GM23248 (cell line): ENCODE data around the gene CD19. TPM values are rescaled to one million over a fixed set of nuclear protein-coding genes. Genes with fewer than 3 reads are reported as not detected.

ENCODE experiments used
- DNase-seq: peaks from one replicate; pipeline ENCODE4 v3.0.0-alpha.2; 2015
- H2AFZ ChIP-seq: fragments of 200-600 bp; sonication (generic); 2 replicates; pipeline ENCODE4 v1.6.1; 2016; ENCODE audit warnings: antibody characterized with exemption
- H3F3A ChIP-seq: fragments of 200-600 bp; sonication (generic); 2 replicates; pipeline ENCODE4 v1.6.1; 2016; ENCODE audit warnings: mild to moderate bottlenecking, antibody characterized with exemption, mixed run types; ENCODE audit not compliant: insufficient read depth
- H3K27ac ChIP-seq: fragments of 200-600 bp; sonication (generic); 2 replicates; pipeline ENCODE4 v1.5.1; 2016; ENCODE audit warnings: mild to moderate bottlenecking
- H3K27me3 ChIP-seq: fragments of 200-600 bp; sonication (generic); replicated peaks from 2 replicates; pipeline ENCODE4 v1.6.1; 2016; ENCODE audit warnings: mild to moderate bottlenecking; ENCODE audit not compliant: insufficient read depth
- H3K36me3 ChIP-seq: fragments of 200-600 bp; sonication (generic); 2 replicates; pipeline ENCODE4 v1.6.1; 2016; ENCODE audit warnings: low read depth, mild to moderate bottlenecking
- H3K4me1 ChIP-seq: fragments of 200-600 bp; sonication (generic); 2 replicates; pipeline ENCODE4 v1.6.1; 2016; ENCODE audit warnings: mild to moderate bottlenecking; ENCODE audit not compliant: insufficient read depth
- H3K4me2 ChIP-seq: fragments of 200-600 bp; sonication (generic); one replicate; pipeline ENCODE4 v1.6.1; 2016; ENCODE audit warnings: mild to moderate bottlenecking; ENCODE audit not compliant: unreplicated experiment
- H3K4me3 ChIP-seq: fragments of 200-600 bp; sonication (generic); 2 replicates; pipeline ENCODE4 v1.5.1; 2016; ENCODE audit warnings: mild to moderate bottlenecking
- H3K79me2 ChIP-seq: fragments of 200-600 bp; sonication (generic); 2 replicates; pipeline ENCODE4 v1.6.1; 2016; ENCODE audit warnings: mild to moderate bottlenecking; ENCODE audit not compliant: insufficient read depth
- H3K9ac ChIP-seq: fragments of 200-600 bp; sonication (generic); 2 replicates; pipeline ENCODE4 v1.6.1; 2016; ENCODE audit warnings: mild to moderate bottlenecking
- H3K9me2 ChIP-seq: fragments of 200-600 bp; sonication (generic); 2 replicates; pipeline ENCODE4 v1.6.1; 2016; ENCODE audit warnings: mixed run types, mild to moderate bottlenecking, moderate library complexity; ENCODE audit not compliant: insufficient read depth
- H3K9me3 ChIP-seq: fragments of 200-600 bp; sonication (generic); one replicate; pipeline ENCODE4 v1.6.1; 2017; ENCODE audit warnings: low read depth
- H4K20me1 ChIP-seq: fragments of 200-600 bp; sonication (generic); 2 replicates; pipeline ENCODE4 v1.6.0; 2016; ENCODE audit not compliant: insufficient read depth
- EZH2 ChIP-seq: fragments of 200-600 bp; sonication (generic); IDR thresholded peaks from 2 replicates; pipeline ENCODE4 v1.6.1; 2018; ENCODE audit warnings: antibody characterized with exemption, mild to moderate bottlenecking; ENCODE audit not compliant: insufficient read depth, poor library complexity, severe bottlenecking
- EZH2phosphoT487 ChIP-seq: fragments of 200-600 bp; sonication (generic); IDR thresholded peaks from 2 replicates; pipeline ENCODE4 v1.6.1; 2018; ENCODE audit warnings: antibody characterized with exemption, moderate library complexity, mild to moderate bottlenecking, low read depth; ENCODE audit not compliant: insufficient read depth
- WGBS, 2 experiments: methylation state at CpG; one replicate each; pipeline ENCODE4 v1.1.6; 2015 to 2017; ENCODE audit warnings: low lambda C conversion rate in 2 of 2, low coverage in 1 of 2; ENCODE audit errors: missing lambda C conversion rate in 2 of 2; 5-methylcytosine and 5-hydroxymethylcytosine counted together
- in situ Hi-C: fragments of 300-500 bp; cut with MboI; formaldehyde crosslinking; loops from 2 replicates; pipeline ENCODE4 v1.15.0; 2020
- polyA plus RNA-seq: library from polyadenylated mRNA; unstranded; fragments of >200 nt; fragmentation: Nextera tagmentation; extraction: Ambion mirVana; gene quantifications from 2 replicates; pipeline ENCODE4 v1.2.1, GENCODE V29; 2016
- total RNA-seq: library from RNA; depleted of rRNA; stranded (reverse); fragments of >200 nt; shearing (Covaris generic); gene quantifications from 2 replicates; pipeline ENCODE4 v1.2.3, GENCODE V29; 2014

Gene CD19
- total and polyA plus RNA-seq, 2 experiments from 2014 or later = not detected

DNA sequence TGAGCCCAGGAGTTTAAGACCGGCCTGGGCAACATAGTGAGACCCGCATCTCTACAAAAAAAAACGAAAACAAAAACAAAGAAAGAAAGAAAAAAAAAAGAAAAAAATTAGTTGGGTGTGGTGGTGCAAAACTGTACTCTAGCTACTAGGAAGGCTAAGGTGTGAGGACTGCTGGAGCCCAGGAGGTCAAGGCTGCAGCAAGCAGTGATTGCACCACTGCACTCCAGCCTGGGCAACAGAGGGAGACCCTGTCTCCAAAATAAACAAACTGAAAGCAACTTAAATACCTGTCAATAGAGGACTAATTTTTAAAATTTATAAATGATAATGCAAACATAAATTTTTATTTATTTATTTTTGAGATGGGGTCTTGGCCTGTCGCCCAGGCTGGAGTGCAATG is 36.2 kb upstream of the CD19 start:
- H2AFZ ChIP-seq = no peak overlapping the region
- in situ Hi-C loops = no loop called here
- no peak overlapping the region for H3K4me3 ChIP-seq
- no peaks in the 10 kb centered on the region for H3K9me3 ChIP-seq
- no peak overlapping the region for H3K9ac ChIP-seq
- H3F3A ChIP-seq = no peaks in the 10 kb centered on the region
- no peak overlapping the region for H3K4me2 ChIP-seq
- no peaks in the 10 kb centered on the region for H3K9me2 ChIP-seq
- no peak for DNase-seq
- no peaks in the 10 kb centered on the region for H3K79me2 ChIP-seq
- 83 to 85% methylated on average over 4 of the region's 4 CpGs for WGBS, 2 experiments
- no peaks in the 10 kb centered on the region for H3K36me3 ChIP-seq
- no peaks in the 10 kb centered on the region for H3K27me3 ChIP-seq
- TF ChIP-seq EZH2phosphoT487 (no peak), EZH2 (no peak)
- H4K20me1 ChIP-seq = no peaks in the 10 kb centered on the region
- H3K4me1 ChIP-seq = no peaks in the 10 kb centered on the region
- H3K27ac ChIP-seq = no peak overlapping the region

DNA sequence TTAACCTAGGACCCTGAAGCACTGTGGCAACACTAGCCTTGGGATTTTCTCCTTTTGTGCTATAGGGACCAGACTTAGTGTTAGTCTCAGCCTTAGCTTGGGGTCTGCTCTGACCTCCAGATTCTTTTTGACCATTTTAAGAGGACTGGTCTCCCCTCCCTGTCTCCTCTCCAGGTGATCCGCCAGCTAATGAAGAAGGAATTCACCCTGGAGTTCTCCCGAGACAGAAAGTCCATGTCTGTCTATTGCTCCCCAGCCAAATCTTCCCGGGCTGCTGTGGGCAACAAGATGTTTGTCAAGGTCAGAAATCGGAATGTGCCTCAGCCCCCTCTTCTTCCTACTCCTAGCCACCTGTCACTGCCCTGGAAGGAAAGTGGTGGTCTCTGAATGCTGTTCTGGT is 33.9 kb upstream of the CD19 start:
- Histone ChIP-seq H4K20me1 (no peaks in the 10 kb centered on the region), H3K4me3 (no peak overlapping the region), H3K27ac (no peak overlapping the region), H3K36me3 (no peaks in the 10 kb centered on the region), H3K79me2 (no peaks in the 10 kb centered on the region), H2AFZ (no peak overlapping the region), H3F3A (no peaks in the 10 kb centered on the region), H3K27me3 (no peaks in the 10 kb centered on the region), H3K9me3 (no peaks in the 10 kb centered on the region), H3K4me1 (no peaks in the 10 kb centered on the region), H3K4me2 (no peak overlapping the region), H3K9ac (no peak overlapping the region), H3K9me2 (no peaks in the 10 kb centered on the region)
- in situ Hi-C loops = no loop called here
- no peak for DNase-seq
- WGBS, 2 experiments = 82 to 85% methylated on average over 4 of the region's 4 CpGs
- no peak for TF ChIP-seq EZH2
- TF ChIP-seq EZH2phosphoT487 = no peak

DNA sequence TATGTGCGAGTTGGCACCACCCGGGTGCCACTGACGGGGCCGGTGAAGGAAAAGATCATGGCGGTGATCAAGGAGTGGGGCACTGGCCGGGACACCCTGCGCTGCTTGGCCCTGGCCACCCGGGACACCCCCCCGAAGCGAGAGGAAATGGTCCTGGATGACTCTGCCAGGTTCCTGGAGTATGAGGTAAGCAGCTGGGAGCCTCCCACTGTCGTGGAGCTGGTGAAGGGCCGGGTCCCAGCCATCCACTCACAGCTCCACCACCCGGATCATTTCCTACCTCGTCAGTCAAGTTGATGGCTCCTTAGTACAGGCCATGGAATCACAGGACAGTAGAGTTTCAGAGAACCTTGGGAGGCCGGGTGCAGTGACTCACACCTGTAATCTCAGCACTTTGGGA is 33.5 kb upstream of the CD19 start:
- no peaks in the 10 kb centered on the region for H3K79me2 ChIP-seq
- WGBS, 2 experiments = 91 to 93% methylated on average over 15 of the region's 15 CpGs

DNA sequence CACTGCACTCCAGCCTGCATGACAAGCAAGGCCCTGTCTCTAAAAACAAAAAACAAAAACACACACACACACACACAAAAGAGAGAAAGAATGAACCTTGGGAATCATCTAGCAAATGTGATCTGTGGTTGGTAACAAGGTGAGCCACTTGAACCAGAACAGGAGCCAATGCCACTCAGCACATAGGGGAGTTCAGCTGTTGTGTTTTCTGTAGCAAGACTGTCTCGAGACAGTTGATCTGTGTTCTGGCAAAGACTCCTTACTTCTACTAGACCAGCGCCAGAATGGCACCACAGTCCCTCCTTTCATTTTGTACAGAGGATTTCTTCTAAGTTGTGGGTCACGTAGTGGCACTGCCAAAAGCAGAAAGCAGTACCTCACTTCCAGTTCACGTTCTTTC is 32.8 kb upstream of the CD19 start:
- H3K4me3 ChIP-seq = no peak overlapping the region
- H2AFZ ChIP-seq = no peak overlapping the region
- 80 to 83% methylated on average over 4 of the region's 4 CpGs for WGBS, 2 experiments
- no peaks in the 10 kb centered on the region for H3K36me3 ChIP-seq
- no peaks in the 10 kb centered on the region for H4K20me1 ChIP-seq
- H3K27ac ChIP-seq = no peak overlapping the region
- no peaks in the 10 kb centered on the region for H3K4me1 ChIP-seq
- DNase-seq = no peak
- H3K27me3 ChIP-seq = no peaks in the 10 kb centered on the region
- no peaks in the 10 kb centered on the region for H3K9me3 ChIP-seq
- in situ Hi-C loops = no loop called here
- H3F3A ChIP-seq = no peaks in the 10 kb centered on the region
- H3K9ac ChIP-seq = no peak overlapping the region
- H3K9me2 ChIP-seq = no peaks in the 10 kb centered on the region
- TF ChIP-seq EZH2 = no peak
- TF ChIP-seq EZH2phosphoT487 = no peak
- no peaks in the 10 kb centered on the region for H3K79me2 ChIP-seq
- H3K4me2 ChIP-seq = no peak overlapping the region

More for the DNA sequence above, 33.5 kb upstream of the CD19 start:
- TF ChIP-seq EZH2phosphoT487 = no peak
- no peaks in the 10 kb centered on the region for H3K9me3 ChIP-seq
- no peaks in the 10 kb centered on the region for H4K20me1 ChIP-seq
- no peaks in the 10 kb centered on the region for H3K36me3 ChIP-seq
- H3K27ac ChIP-seq = no peak overlapping the region
- no peaks in the 10 kb centered on the region for H3K4me1 ChIP-seq
- no peaks in the 10 kb centered on the region for H3K27me3 ChIP-seq
- no peak overlapping the region for H3K4me3 ChIP-seq
- H3K4me2 ChIP-seq = no peak overlapping the region
- no peak overlapping the region for H2AFZ ChIP-seq
- no peak for DNase-seq
- no peak overlapping the region for H3K9ac ChIP-seq
- H3F3A ChIP-seq = no peaks in the 10 kb centered on the region
- no peaks in the 10 kb centered on the region for H3K9me2 ChIP-seq
- in situ Hi-C loops = no loop called here
